ENCODE results near the gene OR52W1.

- TF ChIP-seq CTCF (IDR thresholded peaks at IDR 0.05; ENCODE audit: low read length) (no peak), EZH2 (optimal IDR thresholded peaks at IDR 0.05; ENCODE audit: low read depth, low read length) (no peak), EZH2phosphoT487 (IDR thresholded peaks at IDR 0.05; ENCODE audit: low read length) (no peak)
Observed at GRCh38 chr11:6241316-6241715, 42.3 kb downstream of the OR52W1 start.

All from MM.1S (cell line).